Vagina (tissue), 2 donors: Measurements from ENCODE around the gene PIP5K1B.

Experiments used
- POLR2A ChIP-seq, 2 donors: fragments of 450-650 bp; IDR thresholded peaks; one replicate each; pipeline ENCODE4 v1.6.1; 2017; ENCODE audit warnings: antibody characterized with exemption in 2 of 2, mild to moderate bottlenecking in 2 of 2, moderate library complexity in 2 of 2
- POLR2AphosphoS5 ChIP-seq, 2 donors: sonication (generic); formaldehyde crosslinking; IDR thresholded peaks; one replicate each; pipeline ENCODE4 v1.9.0; 2017; ENCODE audit warnings: antibody characterized with exemption in 2 of 2, mild to moderate bottlenecking in 2 of 2, low read depth in 1 of 2; ENCODE audit not compliant: insufficient read depth in 1 of 2

DNA sequence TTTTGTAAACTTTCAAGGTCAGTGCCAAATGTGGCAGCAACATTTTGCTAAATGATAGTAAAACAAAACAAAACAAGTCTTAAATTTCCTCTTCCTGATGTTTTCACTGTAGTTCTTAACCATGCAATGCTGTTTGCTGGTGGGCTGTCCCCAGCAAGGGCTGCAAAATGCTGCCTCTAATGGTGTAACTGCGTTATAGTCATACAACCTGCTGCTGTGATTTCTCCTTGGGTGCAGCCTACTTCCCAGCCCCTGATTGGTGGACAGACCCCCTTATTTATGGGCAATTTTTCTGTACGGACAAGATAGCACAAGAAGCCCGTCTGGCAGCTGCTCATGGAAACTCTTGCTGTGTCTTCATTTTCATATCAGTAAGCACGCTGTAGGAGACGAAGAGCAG, 26.6 kb upstream of the PIP5K1B start:
- TF ChIP-seq POLR2AphosphoS5 (IDR thresholded peaks at IDR 0.05; ENCODE audit: insufficient read depth in 1 of 2, low read depth in 1 of 2) (no peak), POLR2A (IDR thresholded peaks at IDR 0.05) (no peak)
